ENCODE data around the gene CLIP3. TPM values are rescaled to one million over a fixed set of nuclear protein-coding genes. Genes with fewer than 3 reads are reported as not detected.
"Not testable (repeated sequence)": the region's sequence is repeated elsewhere in the genome, so short reads cannot be mapped to it uniquely, and the experiment has no call there.

Gene CLIP3
- total RNA-seq, 1 donor from 2014 or later, result 17.9 TPM

- no peak for TF ChIP-seq CTCF (IDR thresholded peaks at IDR 0.05; ENCODE audit: unreplicated experiment)
- H3K9me3 Mint-ChIP-seq (ENCODE audit: low read depth), result no peaks in the 10 kb centered on the region
- peaks cover 12% of the 10 kb centered on the region for H3K36me3 Mint-ChIP-seq (ENCODE audit: insufficient read depth)
- no peak overlapping the region for H3K27ac Mint-ChIP-seq
- no peaks in the 10 kb centered on the region for H3K27me3 Mint-ChIP-seq
- no peaks in the 10 kb centered on the region for H3K4me1 Mint-ChIP-seq (ENCODE audit: low read depth)
- no peak for DNase-seq (ENCODE audit: low spot score, unreplicated experiment)
- H3K4me3 Mint-ChIP-seq (ENCODE audit: low read depth), result no peak overlapping the region
Observed at GRCh38 chr19:36073121-36073876, 40.6 kb upstream of the CLIP3 start.

DNA sequence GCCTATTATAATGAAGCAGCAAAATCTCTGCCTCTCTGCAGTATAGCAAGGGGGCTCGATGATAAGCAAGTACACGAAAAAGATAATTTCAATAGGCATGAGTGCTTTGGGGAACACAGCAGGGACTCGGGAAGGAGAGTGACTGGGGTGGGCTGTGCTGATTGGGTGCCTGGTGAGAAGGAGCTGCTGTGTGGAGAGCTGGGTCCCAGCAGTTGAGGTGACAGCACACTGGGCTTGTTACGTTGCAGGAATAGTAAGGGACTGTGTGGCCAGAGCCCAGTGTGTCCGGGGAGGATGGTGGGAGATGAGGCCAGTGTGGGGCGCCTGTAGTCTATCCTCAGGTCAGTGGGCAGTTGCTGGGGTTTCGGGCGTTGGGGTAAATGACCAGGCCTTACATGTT, 39.4 kb upstream of the CLIP3 start:
- no peak overlapping the region for H3K27ac Mint-ChIP-seq
- DNase-seq (ENCODE audit: low spot score, unreplicated experiment), result no peak
- peaks cover 20% of the 10 kb centered on the region for H3K36me3 Mint-ChIP-seq (ENCODE audit: insufficient read depth)

DNA sequence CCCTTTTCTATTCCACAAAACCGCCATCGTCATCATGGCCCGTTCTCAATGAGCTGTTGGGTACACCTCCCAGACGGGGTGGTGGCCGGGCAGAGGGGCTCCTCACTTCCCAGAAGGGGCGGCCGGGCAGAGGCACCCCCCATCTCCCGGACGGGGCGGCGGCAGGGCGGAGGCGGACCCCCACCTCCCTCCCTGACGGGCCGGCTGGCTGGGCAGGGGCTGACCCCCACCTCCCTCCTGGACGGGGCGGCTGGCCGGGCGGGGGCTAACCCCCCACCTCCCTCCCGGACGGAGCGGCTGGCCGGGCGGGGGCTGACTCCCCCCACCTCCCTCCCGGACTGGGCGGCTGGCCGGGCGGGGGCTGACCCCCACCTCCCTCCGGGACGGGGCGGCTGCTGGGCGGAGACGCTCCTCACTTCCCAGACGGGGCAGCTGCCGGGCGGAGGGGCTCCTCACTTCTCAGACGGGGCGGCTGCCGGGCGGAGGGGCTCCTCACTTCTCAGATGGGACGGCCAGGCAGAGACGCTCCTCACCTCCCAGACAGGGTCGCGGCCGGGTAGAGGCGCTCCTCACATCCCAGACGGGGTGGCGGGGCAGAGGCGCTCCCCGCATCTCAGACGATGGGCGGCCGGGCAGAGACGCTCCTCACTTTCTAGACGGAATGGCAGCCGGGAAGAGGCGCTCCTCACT, 36.3 kb upstream of the CLIP3 start:
- H3K4me1 Mint-ChIP-seq (ENCODE audit: low read depth); H3K27ac Mint-ChIP-seq; H3K4me3 Mint-ChIP-seq (ENCODE audit: low read depth); H3K27me3 Mint-ChIP-seq; H3K9me3 Mint-ChIP-seq (ENCODE audit: low read depth); DNase-seq (ENCODE audit: low spot score, unreplicated experiment): not testable (repeated sequence)
- H3K36me3 Mint-ChIP-seq (ENCODE audit: insufficient read depth), result peaks cover 20% of the 10 kb centered on the region

More for the DNA sequence above, 39.4 kb upstream of the CLIP3 start:
- no peaks in the 10 kb centered on the region for H3K4me1 Mint-ChIP-seq (ENCODE audit: low read depth)
- H3K9me3 Mint-ChIP-seq (ENCODE audit: low read depth), result no peaks in the 10 kb centered on the region
- no peaks in the 10 kb centered on the region for H3K27me3 Mint-ChIP-seq
- no peak overlapping the region for H3K4me3 Mint-ChIP-seq (ENCODE audit: low read depth)
- TF ChIP-seq CTCF (IDR thresholded peaks at IDR 0.05; ENCODE audit: unreplicated experiment), result no peak

GRCh38 chr19:36067681-36068080, 35.0 kb upstream of the CLIP3 start:
- Mint-ChIP-seq H3K4me3 (ENCODE audit: low read depth) (no peak overlapping the region), H3K9me3 (ENCODE audit: low read depth) (no peaks in the 10 kb centered on the region), H3K27me3 (no peaks in the 10 kb centered on the region), H3K36me3 (ENCODE audit: insufficient read depth) (peaks cover 18% of the 10 kb centered on the region), H3K4me1 (ENCODE audit: low read depth) (no peaks in the 10 kb centered on the region), H3K27ac (no peak overlapping the region)
- DNase-seq (ENCODE audit: low spot score, unreplicated experiment), result no peak
- no peak for TF ChIP-seq CTCF (IDR thresholded peaks at IDR 0.05; ENCODE audit: unreplicated experiment)

DNA sequence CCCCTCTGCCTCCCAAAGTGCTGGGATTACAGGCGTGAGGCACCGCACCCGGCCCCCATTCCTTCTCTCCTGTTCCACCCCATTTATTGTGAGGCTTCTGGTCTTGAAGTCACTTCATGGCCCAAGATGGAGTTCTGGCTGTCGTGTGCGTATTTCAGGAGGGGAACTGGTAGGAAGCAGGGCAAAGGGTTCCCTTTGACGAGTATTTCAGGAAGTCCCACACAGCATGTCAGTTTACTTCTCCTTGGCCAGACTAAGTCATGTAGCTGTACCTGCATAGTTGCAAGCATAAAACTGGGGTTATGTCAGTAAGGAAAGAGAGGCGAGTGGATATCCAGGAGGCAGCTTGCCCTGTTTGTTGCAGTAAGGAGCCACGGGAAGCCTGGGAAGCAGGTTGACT, 32.2 kb upstream of the CLIP3 start:
- H3K4me1 Mint-ChIP-seq (ENCODE audit: low read depth), result no peaks in the 10 kb centered on the region
- no peak for TF ChIP-seq CTCF (IDR thresholded peaks at IDR 0.05; ENCODE audit: unreplicated experiment)
- H3K27ac Mint-ChIP-seq, result no peak overlapping the region
- no peak for DNase-seq (ENCODE audit: low spot score, unreplicated experiment)
- H3K27me3 Mint-ChIP-seq, result no peaks in the 10 kb centered on the region
- no peaks in the 10 kb centered on the region for H3K9me3 Mint-ChIP-seq (ENCODE audit: low read depth)
- peaks cover 14% of the 10 kb centered on the region for H3K36me3 Mint-ChIP-seq (ENCODE audit: insufficient read depth)
- no peak overlapping the region for H3K4me3 Mint-ChIP-seq (ENCODE audit: low read depth)

Measured in progenitor cell of endocrine pancreas (in vitro differentiated cells).